ENCODE measurements around the gene CEP112. TPM values are rescaled to one million over a fixed set of nuclear protein-coding genes. Genes with fewer than 3 reads are reported as not detected.

Gene CEP112
- total and polyA plus RNA-seq, 2 of the 8 experiments (the other 6 are each of a cell fraction or from before 2014, with no cell fraction given) = 0.62 to 3.1 TPM

- no peak overlapping the region for H3K9ac ChIP-seq (replicated peaks in 1 of 4; ENCODE audit: extremely low read depth in 1 of 4, low read depth in 3 of 4, low read length in 3 of 4)
- no peak overlapping the region for H3K4me3 ChIP-seq (ENCODE audit: extremely low read depth in 1 of 4, insufficient read depth in 2 of 4, low read depth in 3 of 4, low read length in 4 of 4)
- TF ChIP-seq NANOG (IDR thresholded peaks at IDR 0.05; ENCODE audit: insufficient read depth, low read depth, low read length, poor library complexity, severe bottlenecking) (no peak), SIRT6 (IDR thresholded peaks at IDR 0.05; ENCODE audit: low read length) (no peak), E2F6 (IDR thresholded peaks at IDR 0.05) (no peak), MAX (IDR thresholded peaks at IDR 0.05) (no peak), JUND (IDR thresholded peaks at IDR 0.05; ENCODE audit: low read length) (no peak), TAF1 (IDR thresholded peaks at IDR 0.05; ENCODE audit: low read depth, low read length) (no peak), SIN3A (conservative IDR thresholded peaks at IDR 0.05 in 1 of 2, IDR thresholded peaks at IDR 0.05 in 1 of 2; ENCODE audit: low read depth in 1 of 2, low read length in 2 of 2) (no peak), CBX8 (IDR thresholded peaks at IDR 0.05; ENCODE audit: borderline replicate concordance, low read depth, low read length) (no peak), ATF2 (IDR thresholded peaks at IDR 0.05; ENCODE audit: low read length) (no peak)
- no peaks in the 10 kb centered on the region for H3K79me2 ChIP-seq (ENCODE audit: control insufficient read depth in 1 of 2, insufficient read depth in 2 of 2, low read length in 2 of 2)
- H3K79me1 ChIP-seq (ENCODE audit: low read depth, low read length) = no peaks in the 10 kb centered on the region
- FAIRE-seq = no peak
- no peaks in the 10 kb centered on the region for H3K4me1 ChIP-seq (replicated peaks in 1 of 4; ENCODE audit: control insufficient read depth in 3 of 4, insufficient read depth in 4 of 4, low read length in 3 of 4)
- H3K23me2 ChIP-seq (ENCODE audit: low read depth, low read length) = no peaks in the 10 kb centered on the region
- POLR2A ChIA-PET (ENCODE audit: partially characterized antibody) = no interaction called here
- H3K27me3 ChIP-seq (replicated peaks in 1 of 4; ENCODE audit: control insufficient read depth in 3 of 4, extremely low read depth in 1 of 4, insufficient read depth in 3 of 4, low read length in 3 of 4) = no peaks in the 10 kb centered on the region
- no peak overlapping the region for H4K8ac ChIP-seq (ENCODE audit: extremely low read depth, insufficient read depth, low read length)
- H3K4me2 ChIP-seq (ENCODE audit: insufficient read depth in 1 of 2, low read depth in 2 of 2, low read length in 2 of 2) = no peak overlapping the region
- H4K20me1 ChIP-seq (replicated peaks in 1 of 2; ENCODE audit: control insufficient read depth in 1 of 2, insufficient read depth in 2 of 2, low read length in 2 of 2) = no peaks in the 10 kb centered on the region
- H3K4ac ChIP-seq (replicated peaks; ENCODE audit: insufficient read length, low read depth, low read length) = no peak overlapping the region
- H3K18ac ChIP-seq (ENCODE audit: extremely low read depth, low read length) = no peak overlapping the region
- no peak overlapping the region for H3K14ac ChIP-seq (ENCODE audit: insufficient read length)
- no peak overlapping the region for H3K56ac ChIP-seq (replicated peaks; ENCODE audit: insufficient read length, low read depth, low read length)
- no peak overlapping the region for H2BK12ac ChIP-seq (ENCODE audit: low read depth, low read length)
- H2AFZ ChIP-seq (ENCODE audit: low read length) = no peak overlapping the region
- CTCF ChIA-PET (ENCODE audit: partially characterized antibody) = no interaction called here
- no peak overlapping the region for H4K5ac ChIP-seq (ENCODE audit: insufficient read length, low read depth, low read length)
- no peak overlapping the region for H2BK15ac ChIP-seq (ENCODE audit: low read length)
- H4K91ac ChIP-seq (replicated peaks; ENCODE audit: insufficient read length, low read length) = no peak overlapping the region
- H2BK5ac ChIP-seq (ENCODE audit: low read depth, low read length) = no peak overlapping the region
- DNase-seq (ENCODE audit: low read depth in 1 of 2, low spot score in 2 of 2) = no peak
- H3K36me3 ChIP-seq (ENCODE audit: control insufficient read depth in 2 of 4, insufficient read depth in 4 of 4, low read length in 3 of 4) = no peaks in the 10 kb centered on the region; a peak in 1 of 8 replicates
- no peak overlapping the region for H2BK120ac ChIP-seq (replicated peaks; ENCODE audit: low read depth, low read length)
- H2BK20ac ChIP-seq (ENCODE audit: low read length) = no peak overlapping the region
- no peak overlapping the region for H3K27ac ChIP-seq (ENCODE audit: low read depth, low read length)
- H3K23ac ChIP-seq (ENCODE audit: insufficient read length) = no peak overlapping the region
- H3K9me3 ChIP-seq (ENCODE audit: insufficient read depth in 2 of 2, low read depth in 1 of 2, low read length in 1 of 2) = 0 out of 4 replicates have a peak, but pooled peaks cover 0 to 5% of the 10 kb centered on the region in 2 experiments
- no peak overlapping the region for H2AK5ac ChIP-seq (ENCODE audit: low read depth, low read length)
These were observed 166.4 kb downstream of the CEP112 start for GRCh38 chr17:66025551-66025950.

All from H1 (cell line).